ENCODE results near the gene NAA80.
A peak's percentile ranks its signal among the peaks of the same experiment; 100 is the strongest.

Gene NAA80

DNA sequence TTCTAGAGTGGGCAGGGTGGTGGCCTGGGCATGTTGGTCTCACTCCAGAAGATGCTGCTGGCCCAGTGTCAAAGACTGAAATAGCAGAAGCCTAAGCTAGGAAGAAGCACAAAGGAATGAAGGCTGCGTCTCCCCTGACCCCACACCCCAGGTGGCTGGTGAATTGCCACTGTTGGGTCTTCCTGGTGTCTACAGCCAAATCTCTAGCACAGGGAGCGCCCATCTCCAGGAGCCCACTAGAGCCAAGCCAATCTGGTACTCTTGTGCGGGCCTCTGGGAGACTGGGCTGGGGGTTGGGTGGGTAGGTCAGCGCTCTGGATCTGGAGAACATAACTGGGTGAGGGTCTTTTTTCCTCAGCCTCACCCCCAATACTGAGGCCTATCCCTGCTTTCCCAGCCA is 27.9 kb upstream of the NAA80 start:
- DNase-seq (ENCODE audit: extremely low read depth, low read depth): no peak
- TF ChIP-seq, protein P1, sequence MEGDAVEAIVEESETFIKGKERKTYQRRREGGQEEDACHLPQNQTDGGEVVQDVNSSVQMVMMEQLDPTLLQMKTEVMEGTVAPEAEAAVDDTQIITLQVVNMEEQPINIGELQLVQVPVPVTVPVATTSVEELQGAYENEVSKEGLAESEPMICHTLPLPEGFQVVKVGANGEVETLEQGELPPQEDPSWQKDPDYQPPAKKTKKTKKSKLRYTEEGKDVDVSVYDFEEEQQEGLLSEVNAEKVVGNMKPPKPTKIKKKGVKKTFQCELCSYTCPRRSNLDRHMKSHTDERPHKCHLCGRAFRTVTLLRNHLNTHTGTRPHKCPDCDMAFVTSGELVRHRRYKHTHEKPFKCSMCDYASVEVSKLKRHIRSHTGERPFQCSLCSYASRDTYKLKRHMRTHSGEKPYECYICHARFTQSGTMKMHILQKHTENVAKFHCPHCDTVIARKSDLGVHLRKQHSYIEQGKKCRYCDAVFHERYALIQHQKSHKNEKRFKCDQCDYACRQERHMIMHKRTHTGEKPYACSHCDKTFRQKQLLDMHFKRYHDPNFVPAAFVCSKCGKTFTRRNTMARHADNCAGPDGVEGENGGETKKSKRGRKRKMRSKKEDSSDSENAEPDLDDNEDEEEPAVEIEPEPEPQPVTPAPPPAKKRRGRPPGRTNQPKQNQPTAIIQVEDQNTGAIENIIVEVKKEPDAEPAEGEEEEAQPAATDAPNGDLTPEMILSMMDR (IDR thresholded peaks at IDR 0.05; ENCODE audit: low read depth, low read length): no peak

DNA sequence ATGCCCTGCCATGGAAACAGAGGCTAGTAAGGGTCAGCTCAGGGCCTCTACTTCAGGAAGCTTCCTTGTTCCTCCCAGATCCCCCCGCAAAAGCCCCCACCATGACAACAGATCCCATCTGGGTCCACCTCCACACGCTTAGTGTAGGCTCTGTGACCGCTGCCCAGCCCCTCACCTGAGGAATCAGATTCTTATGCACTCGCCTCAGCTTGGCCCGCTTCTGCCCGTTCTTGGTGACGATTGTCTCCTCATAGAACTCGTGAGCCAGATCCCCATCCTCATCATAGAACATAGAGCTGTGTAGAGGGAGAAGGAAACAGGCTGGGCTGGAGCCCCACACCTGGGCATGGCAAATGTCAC is 27.0 kb upstream of the NAA80 start:
- DNase-seq (ENCODE audit: extremely low read depth, low read depth): no peak
- TF ChIP-seq, protein P1 (IDR thresholded peaks at IDR 0.05; ENCODE audit: low read depth, low read length): no peak

DNA sequence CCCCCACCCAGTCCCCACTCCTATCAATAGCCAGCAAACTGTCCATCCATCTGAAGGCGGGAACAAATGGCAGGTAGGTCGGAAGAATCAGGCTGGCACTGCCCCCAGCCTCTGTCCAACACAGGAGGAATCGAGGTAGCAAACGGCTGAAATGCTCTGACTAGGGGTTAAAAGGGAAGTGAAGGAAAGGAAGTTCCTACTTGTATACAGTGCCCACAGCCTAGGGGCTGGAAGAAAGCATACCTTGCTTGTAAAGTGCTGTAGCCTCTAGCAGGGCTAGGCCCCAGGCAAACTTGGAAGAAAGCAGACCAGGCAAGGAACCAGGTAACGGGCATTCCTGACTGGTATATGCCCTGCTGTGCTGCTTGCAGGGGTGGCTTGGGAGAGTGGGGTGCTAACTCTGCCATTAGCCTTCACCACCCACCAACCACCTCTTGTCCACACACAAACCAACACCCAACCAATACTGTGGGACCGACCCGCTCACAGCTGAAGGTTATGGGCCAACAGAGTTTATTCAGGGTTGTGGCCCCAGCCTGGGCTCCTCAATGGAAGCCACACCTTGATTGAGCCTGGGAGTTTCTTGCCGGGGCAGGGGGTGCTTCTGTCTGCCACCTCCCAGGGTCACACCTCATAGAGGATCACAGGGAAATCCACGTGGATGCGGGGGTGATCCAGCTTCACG is 26.4 kb upstream of the NAA80 start:
- DNase-seq (ENCODE audit: extremely low read depth, low read depth): no peak
- TF ChIP-seq, protein P1 (IDR thresholded peaks at IDR 0.05; ENCODE audit: low read depth, low read length): no peak

DNA sequence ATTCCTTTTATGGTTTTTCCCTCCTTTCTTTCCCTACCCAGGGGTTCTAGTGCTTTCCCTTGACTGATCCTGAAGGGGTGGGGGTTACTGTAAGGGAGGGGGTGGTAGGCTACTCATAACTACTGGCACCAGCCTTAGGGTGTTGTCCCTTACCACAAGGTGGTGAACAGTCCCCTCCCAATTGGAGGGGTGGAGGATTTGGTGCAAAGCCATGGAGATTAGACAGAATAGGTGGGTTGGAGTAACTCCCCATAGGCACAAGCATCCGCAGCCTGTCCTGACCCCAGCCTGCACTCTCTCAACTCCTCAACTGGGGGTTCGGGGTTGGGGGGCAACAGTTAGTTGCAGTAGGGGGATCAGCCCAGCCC is 25.9 kb upstream of the NAA80 start:
- TF ChIP-seq, protein P1 (IDR thresholded peaks at IDR 0.05; ENCODE audit: low read depth, low read length): no peak
- DNase-seq (ENCODE audit: extremely low read depth, low read depth): no peak

DNA sequence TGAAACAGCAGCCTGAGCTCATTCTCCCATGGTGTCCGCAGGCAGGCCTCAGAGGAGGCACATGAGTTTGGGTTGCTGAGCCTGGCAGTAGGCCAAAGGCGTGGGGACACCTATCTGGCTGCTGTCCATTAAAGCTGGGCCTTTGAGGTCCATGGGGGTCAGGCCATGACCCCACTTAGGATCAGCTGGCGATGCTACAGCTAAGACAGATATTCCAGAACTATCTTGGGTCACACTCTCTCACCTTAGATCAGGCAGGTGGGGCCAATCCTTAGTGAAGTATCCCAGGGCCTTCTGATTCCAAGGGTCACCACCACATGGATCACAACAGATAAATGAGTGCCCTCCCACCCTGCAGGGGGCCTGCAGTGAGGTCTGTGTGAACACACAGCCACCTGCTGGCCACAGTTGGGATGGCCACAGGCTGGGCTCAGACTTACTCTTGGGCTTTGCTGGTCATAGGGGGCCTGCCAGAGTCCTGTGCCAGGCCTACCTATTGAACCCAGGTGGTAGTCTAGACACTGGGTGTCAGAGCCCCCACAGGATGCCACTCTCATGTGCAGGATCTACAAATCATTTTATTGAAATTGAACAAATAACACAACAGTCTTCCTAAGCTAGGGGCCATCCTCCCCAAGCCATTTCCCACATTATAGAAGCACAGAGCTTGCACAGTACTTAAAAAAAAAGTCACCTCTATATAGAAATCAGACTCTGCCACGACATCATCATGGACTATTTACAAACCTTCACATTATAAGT is 25.3 kb upstream of the NAA80 start:
- no peak for DNase-seq (ENCODE audit: extremely low read depth, low read depth)
- TF ChIP-seq, protein P1 (IDR thresholded peaks at IDR 0.05; ENCODE audit: low read depth, low read length): peak; percentile 88

DNA sequence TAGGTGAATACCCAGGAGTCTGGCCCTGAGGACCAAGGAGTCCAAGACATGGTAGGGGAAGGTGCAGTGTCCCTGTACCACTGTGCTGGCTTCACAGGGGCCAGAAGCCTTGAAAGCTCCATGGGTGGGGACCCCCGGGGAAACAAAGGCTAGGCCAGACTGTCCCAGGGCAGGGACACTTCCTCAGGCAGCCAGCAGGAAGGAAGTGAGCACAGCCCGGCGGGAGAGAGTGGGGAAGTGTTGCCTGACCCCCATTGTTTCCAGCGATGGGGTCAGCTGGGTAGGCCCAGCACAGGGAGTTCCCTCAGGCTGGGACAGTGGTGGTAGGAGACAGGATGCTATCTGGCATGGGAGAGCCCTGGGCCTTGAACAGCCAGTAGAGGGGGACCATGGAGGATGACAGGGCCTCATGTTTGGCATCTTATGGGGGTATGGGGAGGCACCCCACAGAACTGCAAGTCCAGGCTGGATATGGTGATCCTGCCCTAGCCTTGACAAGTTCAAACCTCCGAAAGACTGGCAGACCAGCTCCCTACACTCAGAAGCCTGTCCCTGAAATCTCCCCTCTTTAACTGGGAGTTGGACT is 24.5 kb upstream of the NAA80 start:
- TF ChIP-seq, protein P1 (IDR thresholded peaks at IDR 0.05; ENCODE audit: low read depth, low read length): no peak
- no peak for DNase-seq (ENCODE audit: extremely low read depth, low read depth)

DNA sequence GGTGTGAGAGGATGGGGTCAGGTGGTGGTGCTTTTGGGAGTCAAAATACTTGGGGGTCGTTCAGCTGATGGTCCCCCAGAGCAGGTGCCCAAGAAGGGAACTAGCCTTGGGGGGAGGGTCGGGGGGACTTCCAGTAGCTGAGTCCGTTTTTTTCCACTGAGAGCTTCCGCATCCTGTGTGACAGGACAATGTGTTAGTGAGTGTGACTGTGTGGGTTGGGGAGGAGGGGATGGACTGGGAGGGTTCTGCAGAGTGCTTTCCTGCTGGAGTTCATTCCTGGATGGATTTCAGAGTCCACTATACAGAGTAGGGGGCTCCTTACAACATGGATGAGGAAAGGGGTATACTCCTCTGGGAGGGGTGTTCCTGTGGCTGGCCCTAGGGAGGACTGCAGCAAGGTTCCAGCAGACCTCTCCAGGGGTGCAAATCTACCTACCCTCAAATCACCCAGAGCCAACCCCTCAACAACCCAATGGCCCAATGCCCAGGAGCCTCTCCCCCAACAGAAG is 23.9 kb upstream of the NAA80 start:
- TF ChIP-seq, protein P1 (IDR thresholded peaks at IDR 0.05; ENCODE audit: low read depth, low read length): no peak
- DNase-seq (ENCODE audit: extremely low read depth, low read depth): no peak
